GM21381 (cell line): ENCODE results near the gene TMEM163.
"Not testable (repeated sequence)": the region's sequence is repeated elsewhere in the genome, so short reads cannot be mapped to it uniquely, and the experiment has no call there.

Experiments
- ATAC-seq: cut with Tn5 transposase; IDR thresholded peaks from one replicate; pipeline ENCODE4 v1.9.1; 2021; ENCODE audit warnings: mild to moderate bottlenecking, moderate library complexity; ENCODE audit not compliant: unreplicated experiment

Gene TMEM163

DNA sequence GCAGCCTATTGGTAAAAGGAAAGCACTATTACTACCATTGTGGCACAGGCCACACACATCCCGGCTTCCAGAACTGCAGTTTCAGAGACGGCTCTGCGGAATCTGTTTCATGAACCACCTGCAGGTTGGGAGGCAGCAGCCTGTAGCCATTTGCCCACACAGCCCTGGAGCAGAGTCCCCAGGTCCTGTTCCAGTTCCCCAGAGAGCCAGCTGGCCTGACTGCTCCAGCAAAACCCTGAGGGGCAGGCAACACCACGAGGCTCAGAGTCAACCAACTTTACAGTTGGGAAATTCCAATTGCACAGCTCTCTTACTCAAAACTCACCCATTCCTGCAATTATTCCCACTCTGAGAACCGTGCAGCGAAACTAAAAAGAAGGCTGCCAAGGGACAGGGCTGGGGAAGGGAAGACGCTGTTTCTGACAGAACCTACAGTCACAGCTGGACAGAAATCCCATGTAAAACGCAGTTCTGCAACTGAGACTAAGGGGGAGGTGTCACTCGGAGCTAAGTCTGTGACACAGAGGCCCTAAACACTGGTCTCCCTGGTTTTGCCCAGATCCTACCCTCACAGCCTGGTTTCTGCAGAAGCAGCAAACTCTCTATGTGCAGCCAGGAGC lies 219.4 kb downstream of the TMEM163 start:
- no peak for ATAC-seq

DNA sequence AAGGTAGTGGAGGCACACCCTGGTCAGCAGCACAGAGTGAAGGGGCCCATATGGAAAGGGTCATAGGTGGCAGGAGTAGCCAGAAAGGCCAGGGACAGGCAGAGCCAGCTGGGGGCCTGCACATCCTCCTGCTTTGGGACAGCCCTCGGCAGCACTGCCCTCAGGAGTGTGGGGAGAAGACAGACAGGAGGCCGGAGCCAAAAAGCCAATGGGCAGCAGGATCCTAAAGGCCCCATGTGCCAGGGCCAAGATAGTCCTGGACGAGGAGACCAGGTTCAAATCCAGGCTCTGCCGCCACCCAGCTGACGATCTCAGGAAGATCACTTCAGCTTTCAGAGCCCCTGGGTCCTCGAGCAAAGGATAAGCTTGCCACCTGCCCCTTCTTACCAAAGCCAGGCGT lies 220.1 kb downstream of the TMEM163 start:
- no peak for ATAC-seq

- ATAC-seq, result no peak
Observed at GRCh38 chr2:134493797-134494196, 225.0 kb downstream of the TMEM163 start.

- ATAC-seq, result no peak
Observed at GRCh38 chr2:134491771-134492441, 226.9 kb downstream of the TMEM163 start.

GRCh38 chr2:134491022-134491421 lies 227.8 kb downstream of the TMEM163 start:
- ATAC-seq, result no peak

DNA sequence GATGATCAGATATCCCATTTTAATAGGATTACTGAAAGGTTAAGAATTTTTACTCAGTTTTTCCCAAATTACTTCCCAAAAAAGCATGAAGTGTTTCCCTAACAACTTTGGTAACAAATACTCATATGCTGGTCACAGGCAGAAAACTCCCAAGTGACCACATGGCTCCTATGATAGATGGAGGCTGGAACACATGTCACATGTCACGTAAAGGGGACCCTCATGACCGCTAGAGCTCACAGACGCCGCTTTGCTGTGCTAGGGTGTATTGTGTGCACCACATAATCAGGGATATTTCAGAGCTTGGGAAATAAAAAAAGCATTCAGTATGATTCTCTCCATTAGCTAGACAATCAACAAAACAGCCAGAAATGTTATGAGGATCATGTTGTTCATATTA lies 228.2 kb downstream of the TMEM163 start:
- ATAC-seq, result no peak

DNA sequence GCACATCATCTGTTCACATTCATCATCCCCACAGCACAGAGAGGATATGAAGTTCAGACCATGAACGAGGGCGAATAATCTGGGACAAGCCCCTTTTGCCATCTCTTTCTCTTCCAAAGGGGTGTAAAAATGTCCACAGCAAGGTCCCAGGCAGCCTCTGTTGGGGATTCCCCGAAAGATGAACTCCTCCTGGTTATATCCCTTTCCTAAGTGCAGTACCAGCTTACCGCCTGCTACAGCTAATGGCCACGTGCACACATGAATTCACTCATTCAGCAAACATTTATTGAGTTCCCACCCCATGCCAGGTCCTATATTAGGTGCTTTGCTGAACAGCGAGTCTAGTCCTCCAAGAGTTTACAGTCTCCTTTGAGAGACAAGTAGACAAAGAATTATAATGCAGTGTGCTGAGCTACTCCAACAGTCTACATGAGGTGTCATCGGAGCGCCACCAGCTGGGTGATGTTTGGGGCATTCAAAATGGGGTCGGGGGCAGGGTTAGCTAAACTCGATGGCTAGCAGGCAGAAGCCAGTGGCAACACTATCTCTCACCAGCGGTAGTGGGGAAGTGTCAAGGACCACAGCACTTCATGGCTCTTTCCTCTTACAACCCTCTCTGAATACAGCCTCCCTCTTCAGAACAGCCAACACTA lies 228.9 kb downstream of the TMEM163 start:
- no peak for ATAC-seq

DNA sequence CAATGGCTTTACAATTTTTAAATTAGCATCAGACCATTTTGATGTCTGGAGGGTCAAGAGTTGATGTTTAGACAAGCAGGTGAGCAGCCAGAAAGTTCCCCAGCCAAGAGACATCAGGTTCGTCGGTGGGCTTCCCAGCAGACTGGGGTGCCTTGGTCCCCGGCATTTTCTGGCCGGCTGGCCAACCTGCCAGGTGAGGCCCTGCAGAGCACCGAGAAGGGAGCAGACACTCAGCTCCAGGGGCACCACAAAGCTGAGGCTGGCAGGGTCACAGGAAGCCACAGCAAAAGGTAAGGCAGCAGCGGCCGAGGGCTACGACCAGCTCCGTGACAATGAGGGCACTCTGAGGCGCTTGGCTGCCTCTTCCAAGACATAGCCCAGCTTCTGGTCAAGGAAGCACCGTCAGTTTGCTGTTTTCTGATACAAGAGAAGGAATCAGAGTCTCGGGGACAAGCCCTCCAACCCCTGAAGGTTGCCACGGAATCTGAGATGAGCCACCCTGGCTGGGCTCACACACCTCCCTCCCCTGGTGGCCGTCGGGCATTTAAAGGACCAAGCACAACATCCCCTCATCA lies 235.9 kb downstream of the TMEM163 start:
- ATAC-seq, result no peak

- ATAC-seq, result no peak
Observed at GRCh38 chr2:134482131-134482723, 236.6 kb downstream of the TMEM163 start.

DNA sequence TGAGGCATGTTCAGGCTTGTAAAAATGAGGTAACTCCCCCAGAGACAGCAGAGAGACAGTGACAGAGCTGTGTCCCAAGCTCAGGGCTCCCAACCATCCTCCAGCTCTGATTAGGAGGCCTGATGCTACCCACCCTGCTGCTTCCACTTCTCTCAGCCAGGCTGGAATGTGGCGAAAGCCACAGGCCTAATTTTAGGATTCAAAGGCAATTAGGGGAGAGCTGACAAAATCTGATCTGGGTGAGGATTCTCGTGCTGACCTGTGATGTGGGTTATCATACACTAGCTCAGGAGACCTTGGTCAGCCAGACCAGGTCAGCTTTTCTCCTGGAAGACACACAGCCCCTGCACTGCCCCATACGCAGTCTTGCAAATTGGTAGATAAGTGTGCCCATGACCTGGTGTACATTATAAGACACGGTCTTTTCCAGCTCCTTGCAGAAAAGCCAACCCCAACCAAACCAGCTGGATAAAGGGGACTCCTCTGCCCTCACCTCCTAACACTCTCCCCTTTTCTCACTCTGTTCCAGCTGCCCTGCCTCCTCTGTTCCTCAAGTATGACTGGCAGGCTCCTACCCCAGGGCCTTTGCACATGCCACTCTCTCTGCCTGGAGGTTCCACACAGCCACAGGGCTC lies 239.0 kb downstream of the TMEM163 start:
- no peak for ATAC-seq

DNA sequence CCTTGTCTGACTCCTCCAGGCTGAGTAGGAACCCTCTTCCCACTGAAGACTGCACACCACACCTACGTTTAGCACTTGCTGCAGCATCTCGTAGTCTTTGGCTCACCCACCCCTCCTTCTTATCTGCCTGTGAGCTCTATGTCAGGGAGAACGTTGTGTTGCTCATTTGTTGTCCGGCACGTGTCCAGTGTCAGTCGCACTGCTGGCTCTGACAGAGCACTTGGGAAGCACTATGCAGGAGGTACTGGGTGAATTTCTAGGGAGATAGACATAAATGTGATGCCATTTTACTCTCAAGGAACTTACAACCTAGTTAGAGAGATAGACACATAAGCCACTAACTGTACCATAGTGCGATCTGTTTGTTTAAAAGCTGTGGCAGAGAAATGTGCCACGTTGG lies 241.8 kb downstream of the TMEM163 start:
- ATAC-seq, result not testable (repeated sequence)

GRCh38 chr2:134470561-134471168 lies 248.1 kb downstream of the TMEM163 start:
- ATAC-seq, result no peak

DNA sequence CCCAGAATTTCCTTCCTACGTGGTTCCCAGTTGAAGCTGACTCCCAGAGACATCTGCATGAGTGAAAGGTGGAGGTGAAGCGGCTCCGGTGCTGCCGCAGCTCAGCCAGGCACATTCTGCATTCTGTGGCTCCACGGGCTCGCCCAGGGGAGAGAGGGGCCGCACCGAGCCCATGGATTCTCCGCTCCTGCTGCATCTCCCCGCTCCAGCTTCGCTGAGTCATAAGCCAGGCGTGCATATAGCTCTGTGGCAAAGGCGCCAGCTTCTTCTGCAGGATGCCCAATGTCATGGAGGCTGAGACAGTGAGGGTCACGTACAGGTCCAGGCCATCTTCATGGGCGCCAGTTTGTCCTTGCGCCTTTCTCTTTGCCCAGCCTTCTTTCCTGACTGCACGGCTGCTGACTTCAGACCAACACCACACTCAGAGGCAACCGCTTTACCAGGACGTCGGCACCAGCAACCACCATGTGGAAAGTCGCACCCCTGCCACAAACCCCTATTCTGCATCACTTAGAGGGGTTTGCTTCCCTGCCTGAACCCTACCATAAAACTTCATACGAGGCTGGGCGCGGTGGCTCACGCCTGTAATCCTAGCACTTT lies 249.2 kb downstream of the TMEM163 start:
- no peak for ATAC-seq

DNA sequence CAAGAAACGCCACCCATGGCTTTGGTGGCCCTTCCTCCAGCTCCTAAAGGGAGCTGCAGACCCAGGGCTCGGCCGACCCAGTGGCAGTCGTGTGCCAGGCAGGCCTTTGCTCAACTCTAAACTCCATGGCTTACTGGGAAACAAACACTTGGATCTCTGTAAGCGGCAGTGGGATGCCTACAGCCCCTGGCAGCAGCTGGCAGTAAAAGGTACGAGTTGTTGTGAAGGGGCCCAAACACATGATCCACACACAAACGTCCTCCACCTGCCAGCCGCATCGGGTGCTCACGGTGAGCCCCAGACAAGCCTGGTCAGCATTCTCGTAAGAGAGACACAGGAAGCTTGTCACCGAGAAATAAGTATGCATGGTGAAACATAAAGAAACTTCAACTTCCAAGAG lies 250.0 kb downstream of the TMEM163 start:
- no peak for ATAC-seq

DNA sequence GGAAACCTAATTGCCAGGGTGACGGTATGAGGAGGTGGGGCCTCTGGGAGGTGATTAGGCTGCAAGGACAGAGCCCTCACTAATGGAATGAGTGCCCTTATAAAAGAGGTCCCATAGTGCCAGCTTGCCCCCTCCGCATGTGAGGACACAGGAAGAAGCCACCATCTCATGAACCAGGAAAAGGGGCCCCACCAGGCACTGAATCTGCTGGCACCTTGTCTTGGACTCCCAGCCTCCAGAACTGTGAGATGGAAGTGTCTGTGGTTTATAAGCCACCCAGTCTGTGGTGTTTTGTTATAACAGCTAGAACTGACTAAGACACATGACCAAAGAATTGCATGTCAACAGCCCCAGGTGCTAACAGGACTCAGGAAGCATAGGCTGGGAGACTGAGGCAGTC lies 250.6 kb downstream of the TMEM163 start:
- no peak for ATAC-seq

DNA sequence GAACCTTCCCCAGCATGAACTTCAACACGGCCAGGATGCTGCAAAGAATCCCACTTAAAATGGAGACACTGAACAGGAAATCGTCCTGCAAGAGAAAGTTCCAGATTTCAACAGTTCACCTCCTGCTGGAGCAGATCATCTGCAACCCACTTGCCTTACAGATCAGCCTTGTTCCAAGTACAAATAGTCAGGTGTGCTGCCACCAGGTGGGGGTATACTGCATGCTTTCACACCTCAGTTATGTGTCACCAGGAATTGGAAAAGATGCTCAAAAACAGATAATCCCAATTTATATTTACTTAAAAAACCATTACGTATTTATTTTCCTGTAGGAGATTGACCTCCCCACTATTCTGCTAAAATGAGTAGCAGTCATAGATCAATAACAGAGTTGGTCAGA lies 252.7 kb downstream of the TMEM163 start:
- no peak for ATAC-seq

- no peak for ATAC-seq
Observed at GRCh38 chr2:134465228-134466105, 253.3 kb downstream of the TMEM163 start.

DNA sequence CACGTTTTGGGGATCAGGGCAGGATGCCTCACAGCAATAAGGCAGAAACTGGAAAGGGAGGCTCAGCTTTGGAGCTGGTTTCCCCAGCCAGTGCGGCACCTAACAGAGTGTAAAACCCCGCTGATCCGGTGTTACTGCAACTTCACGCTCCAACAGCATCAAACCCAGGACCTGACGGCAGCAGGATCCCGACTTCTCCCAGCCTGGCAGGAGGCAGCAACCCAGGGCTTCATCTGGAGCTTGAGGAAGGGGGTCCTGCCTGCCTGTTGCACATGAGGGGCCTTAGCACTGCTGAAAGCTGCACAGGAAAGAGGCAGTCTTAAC lies 255.1 kb downstream of the TMEM163 start:
- ATAC-seq, result no peak
